Stromal cell of bone marrow (primary cell): ENCODE measurements around the gene CLEC4C.

ENCODE experiments used
- DNase-seq: peaks from one replicate; pipeline ENCODE4 v3.0.0-alpha.2; 2012; ENCODE audit warnings: low read depth

The CLEC4C gene

GRCh38 chr12:7719946-7720730 lies 27.0 kb downstream of the CLEC4C start:
- no peak for DNase-seq

- DNase-seq, result peak; percentile 6
Measured at GRCh38 chr12:7716381-7716780, 30.8 kb downstream of the CLEC4C start.

DNA sequence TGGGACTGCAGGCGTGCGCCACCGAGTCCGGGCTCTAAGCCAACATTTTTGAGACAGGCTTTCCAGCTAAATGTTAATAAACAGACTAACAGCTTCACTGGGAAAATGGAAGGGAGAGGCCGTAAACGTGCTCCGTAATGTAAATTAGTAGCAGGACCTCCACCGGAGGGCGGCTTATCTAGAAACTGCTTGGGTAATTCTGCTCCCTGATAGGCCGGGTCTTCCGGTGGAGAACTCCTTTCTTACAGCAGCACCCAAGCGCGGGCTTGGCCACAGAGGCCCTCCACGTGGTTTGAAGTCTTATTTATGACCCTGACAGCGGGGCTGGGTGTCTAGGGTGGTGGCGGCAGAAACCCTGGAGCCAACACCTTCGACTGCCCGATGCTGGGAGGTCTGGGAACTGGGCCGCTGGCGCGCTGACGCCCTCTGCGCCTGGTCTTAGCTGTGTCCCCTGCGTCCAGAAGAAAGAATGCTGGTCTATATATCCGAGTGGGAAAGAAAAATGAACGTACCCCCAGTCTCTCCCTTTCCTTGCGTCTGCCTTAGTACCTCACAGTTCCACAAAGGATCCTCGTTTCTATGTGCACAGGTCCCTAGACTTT lies 34.2 kb downstream of the CLEC4C start:
- DNase-seq, result no peak

DNA sequence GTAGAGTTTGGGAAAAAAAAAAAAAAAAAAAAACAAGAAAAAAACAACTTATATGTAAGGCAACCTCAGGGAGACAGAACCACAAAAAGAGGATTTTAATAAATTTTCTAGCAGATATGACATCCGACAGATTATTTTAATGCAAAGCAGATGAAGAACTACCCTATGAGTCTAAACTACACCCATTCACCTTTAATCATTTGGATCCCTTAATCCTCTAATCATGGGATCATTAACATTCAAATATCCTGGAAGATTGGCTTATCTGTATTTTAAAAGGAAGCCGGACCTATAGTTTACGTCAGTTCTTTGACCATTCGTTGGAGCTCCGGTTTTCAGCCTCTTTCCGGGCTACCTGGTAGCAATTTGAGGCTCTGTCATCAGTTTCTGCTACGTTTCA lies 36.0 kb downstream of the CLEC4C start, which contains the start of gene DPPA3:
Gene DPPA3 (plus strand): TSS at position 301 of the 400 bp plus-strand sequence. CDS start 138 bp downstream, outside the sequence.
- DNase-seq, result no peak

DNA sequence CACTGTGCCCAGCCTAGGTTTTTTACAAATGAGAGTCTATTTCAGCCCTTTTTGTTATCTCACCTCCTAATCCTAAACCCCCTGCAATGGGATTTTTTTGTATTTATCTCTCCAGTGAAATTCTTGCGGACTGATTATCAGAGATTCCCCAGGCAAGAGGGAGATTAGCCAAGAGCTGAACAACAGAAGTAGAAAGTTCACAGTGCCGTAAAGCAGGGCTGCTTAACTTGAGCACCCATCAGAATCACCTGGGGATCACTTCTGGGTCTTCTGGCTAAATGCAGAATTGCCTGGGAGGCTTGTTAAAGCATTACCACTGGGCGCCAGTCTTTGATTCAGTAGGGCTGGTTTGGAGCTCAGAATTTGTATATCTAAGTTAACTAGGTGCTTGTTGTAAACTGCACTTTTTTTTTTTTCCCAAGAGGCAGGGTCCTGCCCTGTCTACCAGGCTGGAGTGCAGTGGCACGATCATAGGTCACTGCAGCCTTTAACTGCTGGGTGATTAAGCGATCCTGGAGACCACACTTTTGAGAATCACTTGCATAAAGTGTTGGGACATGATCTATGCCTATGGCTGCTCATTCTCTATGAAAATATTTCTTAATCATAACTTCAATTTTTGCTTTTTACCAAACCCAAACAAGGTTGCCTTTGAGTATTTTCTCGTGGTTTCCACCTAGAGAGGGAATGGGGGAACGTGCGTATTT lies 37.1 kb downstream of the CLEC4C start:
- no peak for DNase-seq

DNA sequence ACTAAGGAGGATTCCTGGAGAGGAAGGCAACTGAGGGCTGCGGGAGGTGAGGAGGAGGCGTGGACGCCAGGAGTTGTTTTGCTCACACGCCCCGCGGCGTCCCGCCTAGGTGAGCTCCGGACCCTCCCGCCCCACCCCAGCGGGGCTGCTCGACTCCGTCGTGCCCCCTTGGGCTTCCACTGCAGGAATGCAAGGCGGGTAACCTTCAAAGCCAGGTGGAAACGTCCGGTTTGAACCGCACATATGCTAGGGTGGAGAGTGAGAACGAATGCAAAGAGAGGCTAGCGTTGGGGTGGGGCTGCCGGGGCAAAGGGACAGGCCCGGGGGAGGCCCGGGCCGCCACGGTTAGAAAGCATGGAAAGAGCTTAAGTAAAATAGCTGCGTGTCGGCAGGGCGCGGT lies 41.3 kb downstream of the CLEC4C start:
- no peak for DNase-seq

GRCh38 chr12:7695566-7696197 lies 51.5 kb downstream of the CLEC4C start, which contains the start of gene GDF3:
Gene GDF3 (minus strand): TSS chr12:7695775. CDS start chr12:7695728, 47 bp downstream.
- peak; percentile 12 for DNase-seq

DNA sequence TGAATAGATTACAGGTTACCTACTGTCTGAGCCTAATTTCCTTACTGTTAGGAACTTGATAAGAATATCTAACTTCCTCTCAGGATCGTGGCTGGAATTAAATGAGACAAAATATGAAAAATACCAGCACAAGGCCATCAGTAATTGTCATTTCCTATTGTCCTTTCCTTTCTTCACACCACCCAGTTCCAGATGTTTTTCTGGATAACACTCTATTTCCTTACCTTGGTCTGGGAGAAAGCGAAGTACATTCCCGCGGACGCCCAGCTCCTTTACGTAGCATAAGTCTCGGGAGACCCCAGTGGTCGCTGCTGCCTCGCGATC lies 52.0 kb downstream of the CLEC4C start:
- DNase-seq, result no peak

DNA sequence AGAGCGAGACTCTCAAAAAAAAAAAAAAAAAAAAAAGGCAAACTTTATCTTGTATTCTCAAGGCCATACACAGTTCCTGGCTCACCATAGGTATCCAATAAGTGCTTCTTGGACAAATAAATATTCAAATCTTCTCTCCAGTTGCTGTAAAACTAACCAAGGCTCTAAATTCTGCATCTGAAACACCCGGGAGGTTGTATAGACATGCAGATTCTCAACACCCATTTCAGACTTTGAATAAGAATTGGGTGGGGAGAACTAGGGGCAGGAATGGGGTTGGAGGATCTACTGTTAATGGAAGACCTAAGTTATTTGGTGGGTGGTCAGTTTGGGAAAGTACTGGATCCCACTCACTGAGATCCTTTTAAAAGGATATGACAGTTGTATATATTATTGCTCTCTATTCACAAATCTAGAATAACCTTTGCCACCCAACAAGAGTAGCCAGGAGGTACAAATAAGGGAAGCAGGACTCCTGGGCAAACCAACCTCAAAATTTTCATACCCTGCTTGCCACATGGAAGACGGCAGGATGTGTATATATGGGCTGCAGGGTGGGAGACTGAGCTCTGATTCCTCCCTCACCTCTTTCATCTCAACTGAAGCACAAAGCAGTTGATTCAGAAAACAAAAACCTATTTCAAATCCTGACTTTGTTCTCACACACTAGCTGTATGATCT lies 52.5 kb downstream of the CLEC4C start:
- DNase-seq, result no peak

DNA sequence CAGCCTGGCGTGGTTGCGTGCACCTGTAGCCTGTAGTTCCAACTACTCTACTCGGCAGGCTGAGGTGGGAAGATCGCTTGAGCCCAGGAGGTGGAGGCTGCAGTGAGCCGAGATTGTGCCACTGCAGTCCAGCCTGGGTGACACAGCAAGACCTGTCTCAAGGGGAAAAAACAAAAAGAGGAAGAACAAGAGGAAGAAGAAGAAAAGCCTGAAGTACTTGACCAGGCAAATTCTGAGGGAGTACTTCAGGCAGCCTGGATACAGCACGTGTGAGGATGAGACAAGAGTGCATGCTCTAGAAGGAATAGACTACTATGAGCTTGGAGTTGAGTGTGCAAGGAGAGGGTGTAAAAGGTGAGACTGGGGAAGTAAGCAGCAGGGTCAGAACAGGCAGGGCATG lies 53.4 kb downstream of the CLEC4C start:
- DNase-seq, result no peak

- DNase-seq, result no peak
Measured at GRCh38 chr12:7681535-7681934, 65.6 kb downstream of the CLEC4C start.
